Activated CD8-positive, alpha-beta memory T cell treated with anti-CD3 and anti-CD28 coated beads for 1 hour (primary cell): ENCODE measurements around the gene MACROD2.

Source experiments
- DNase-seq, 2 donors: peaks; one replicate each; pipeline ENCODE4 v3.0.0-alpha.2; 2020; ENCODE audit warnings: low read depth in 1 of 2; ENCODE audit errors: extremely low read depth in 1 of 2

The MACROD2 gene

GRCh38 chr20:15447549-15447948 lies 1452.2 kb downstream of the MACROD2 start:
- no peak for DNase-seq

GRCh38 chr20:15449061-15449460 lies 1453.7 kb downstream of the MACROD2 start:
- no peak for DNase-seq

DNA sequence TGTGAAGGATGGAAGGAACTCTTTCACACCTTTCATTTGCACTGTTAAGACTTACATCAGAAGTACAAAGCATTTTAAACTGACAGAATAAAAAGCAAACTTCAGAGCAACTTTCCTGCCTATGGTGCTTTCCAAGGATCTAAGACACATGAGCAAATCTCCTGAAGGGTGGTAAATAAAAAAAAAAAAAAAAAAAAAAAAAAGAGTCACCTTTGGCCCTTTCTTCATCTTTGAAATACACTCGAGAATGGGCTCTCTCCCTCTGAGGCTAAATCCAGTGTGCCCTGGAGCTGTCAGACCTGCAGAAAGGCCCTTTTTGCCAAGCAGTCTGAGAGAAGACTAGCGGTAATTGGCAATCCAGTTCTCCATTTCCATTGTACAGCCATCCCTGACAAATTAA lies 1455.9 kb downstream of the MACROD2 start:
- no peak for DNase-seq

DNA sequence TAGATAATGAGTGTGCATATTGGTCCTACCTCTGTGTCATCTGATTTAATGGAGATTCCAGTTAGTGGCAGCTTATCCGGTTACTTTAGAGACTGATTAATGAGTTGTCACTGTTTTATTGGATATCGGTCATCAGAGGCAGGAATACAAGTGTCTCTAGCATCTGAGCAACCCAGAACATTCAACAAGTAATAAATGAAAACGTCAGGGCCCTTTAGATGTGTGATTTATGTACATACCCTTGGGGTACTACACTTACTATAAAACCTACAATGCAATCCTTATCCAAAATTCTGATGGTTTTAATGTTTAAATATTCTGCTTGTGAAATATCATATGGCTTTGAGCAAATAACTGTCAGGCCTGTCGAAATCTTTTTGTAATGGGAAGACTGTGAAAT lies 1460.0 kb downstream of the MACROD2 start:
- DNase-seq: no peak

DNA sequence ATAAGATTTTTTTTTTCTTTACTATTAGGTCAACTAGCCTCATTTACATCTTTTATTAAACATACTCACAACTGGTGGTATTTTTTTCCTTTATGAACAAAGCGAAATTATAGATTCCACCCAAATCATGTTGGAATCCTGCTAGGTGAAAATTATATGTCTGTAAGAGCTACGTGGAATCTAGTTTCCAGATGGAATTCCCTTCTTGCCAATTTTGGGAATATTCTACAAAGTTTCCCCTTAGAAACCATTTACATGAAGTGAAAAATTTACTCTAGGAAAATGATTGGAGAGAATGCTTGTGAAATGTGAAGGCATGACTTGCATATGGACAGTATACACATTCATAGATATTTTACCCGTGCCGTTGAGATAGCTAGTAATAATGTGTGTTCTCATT lies 1466.6 kb downstream of the MACROD2 start:
- no peak for DNase-seq

- DNase-seq: no peak
Measured at GRCh38 chr20:15475483-15475882, 1480.2 kb downstream of the MACROD2 start.

DNA sequence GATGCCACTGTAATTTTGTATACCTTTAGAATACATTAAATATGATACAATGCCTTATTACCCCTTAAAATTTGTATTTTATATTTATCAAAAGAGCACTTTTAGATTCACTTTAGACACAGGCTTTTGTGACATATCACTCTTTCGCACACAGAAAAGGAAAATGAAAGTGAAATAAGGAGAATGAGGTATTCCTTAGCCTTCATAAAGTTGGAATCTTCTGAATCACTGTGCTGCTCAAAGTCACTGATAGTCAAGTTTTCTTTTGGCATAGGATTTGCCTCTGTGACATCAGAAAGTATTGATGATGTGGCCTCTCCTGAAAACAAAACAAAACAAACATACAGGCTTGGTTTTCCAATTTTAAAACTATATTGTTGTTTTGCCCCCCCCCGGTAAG lies 1480.9 kb downstream of the MACROD2 start:
- no peak for DNase-seq

- no peak for DNase-seq
Measured at GRCh38 chr20:15476781-15477180, 1481.5 kb downstream of the MACROD2 start.

GRCh38 chr20:15482525-15482924 lies 1487.2 kb downstream of the MACROD2 start:
- DNase-seq: no peak

GRCh38 chr20:15485519-15485918 lies 1490.2 kb downstream of the MACROD2 start:
- no peak for DNase-seq

GRCh38 chr20:15487030-15487429 lies 1491.7 kb downstream of the MACROD2 start:
- no peak for DNase-seq

DNA sequence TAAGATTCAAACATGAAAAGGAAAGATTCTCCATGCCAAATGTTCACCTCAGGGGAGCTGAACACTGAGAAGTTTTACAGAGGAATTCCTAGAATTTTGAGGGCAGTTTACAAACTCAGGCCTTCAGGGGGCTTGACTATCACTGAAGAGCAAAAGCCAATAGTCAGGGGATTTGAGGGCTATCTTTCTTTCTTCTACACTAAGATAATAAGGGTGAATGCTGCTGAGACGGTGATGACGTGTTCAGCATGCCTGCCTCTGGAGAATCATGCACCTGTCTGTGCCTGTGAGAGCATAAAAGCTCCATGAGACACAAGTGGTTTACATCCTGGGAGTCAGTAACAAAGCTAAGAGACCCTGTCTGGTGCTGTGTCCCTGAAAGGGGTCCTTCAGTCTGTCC lies 1492.4 kb downstream of the MACROD2 start:
- no peak for DNase-seq

- DNase-seq: no peak
Measured at GRCh38 chr20:15491575-15491974, 1496.3 kb downstream of the MACROD2 start.

GRCh38 chr20:15494851-15495250 lies 1499.5 kb downstream of the MACROD2 start:
- no peak for DNase-seq

DNA sequence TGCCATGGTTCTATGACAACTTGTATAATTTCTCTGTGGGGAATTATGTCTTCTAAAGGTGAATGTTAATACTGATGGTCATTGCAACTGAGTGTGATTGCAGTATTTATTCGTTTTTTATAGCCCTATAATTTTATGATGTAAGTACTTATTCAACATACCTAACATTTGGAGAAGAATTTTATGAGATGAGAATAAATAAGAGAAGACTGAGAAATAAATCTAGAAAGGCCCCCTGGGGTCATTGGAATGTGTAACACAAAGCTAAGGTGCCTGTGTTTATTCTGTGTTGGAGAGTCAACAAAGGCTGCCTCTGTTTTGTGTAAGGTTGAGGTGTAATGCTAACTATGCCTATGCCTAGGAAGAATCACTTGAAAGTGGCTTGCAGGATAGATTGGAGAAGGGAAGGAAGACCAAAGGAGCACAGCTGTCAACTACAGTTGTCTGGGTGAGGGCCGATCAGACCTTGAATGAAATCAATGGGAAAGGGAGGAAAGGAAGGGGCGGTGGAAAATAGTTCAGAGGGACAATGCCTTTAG lies 1501.3 kb downstream of the MACROD2 start:
- no peak for DNase-seq

GRCh38 chr20:15498926-15499325 lies 1503.6 kb downstream of the MACROD2 start:
- no peak for DNase-seq

DNA sequence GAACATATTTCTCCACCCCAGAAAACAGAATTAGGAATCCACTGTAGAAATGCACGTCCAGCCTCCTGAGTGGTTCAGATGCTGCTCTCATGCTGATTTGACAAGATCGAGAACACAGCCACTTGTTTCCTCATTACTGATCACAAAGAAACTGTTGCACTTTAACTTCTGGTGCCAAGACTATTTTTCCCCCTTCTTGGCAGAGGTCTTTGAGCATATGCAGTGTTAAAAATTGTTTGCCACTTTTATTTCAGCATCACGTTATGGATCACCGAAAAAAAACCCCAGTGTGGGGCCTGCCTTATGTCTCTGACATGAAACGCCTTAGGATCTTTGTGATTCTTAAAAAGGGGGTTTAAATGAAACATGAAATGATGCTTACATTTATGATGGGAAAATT lies 1511.0 kb downstream of the MACROD2 start:
- DNase-seq: no peak

DNA sequence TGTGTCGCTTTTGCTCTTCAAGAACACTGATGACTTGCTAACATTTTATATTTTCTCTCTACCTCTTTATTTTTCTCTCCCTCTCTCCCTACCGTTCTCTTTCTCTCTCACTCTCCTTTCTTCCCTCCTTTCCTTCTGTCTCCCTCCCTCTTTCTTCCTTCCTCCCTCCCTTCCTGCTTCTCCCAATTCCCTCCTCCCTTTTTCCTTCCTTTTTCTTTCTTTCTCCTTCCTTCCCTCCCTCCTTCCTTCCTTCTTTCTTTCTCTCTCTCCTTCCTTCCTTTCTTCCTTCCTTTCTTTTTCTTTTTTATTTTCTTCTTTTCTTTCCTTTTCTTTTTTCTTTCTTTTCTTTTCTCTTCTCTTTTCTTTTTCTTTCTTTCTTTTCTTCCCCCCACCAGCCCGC lies 1511.8 kb downstream of the MACROD2 start:
- no peak for DNase-seq

- no peak for DNase-seq
Measured at GRCh38 chr20:15511551-15511950, 1516.2 kb downstream of the MACROD2 start.

DNA sequence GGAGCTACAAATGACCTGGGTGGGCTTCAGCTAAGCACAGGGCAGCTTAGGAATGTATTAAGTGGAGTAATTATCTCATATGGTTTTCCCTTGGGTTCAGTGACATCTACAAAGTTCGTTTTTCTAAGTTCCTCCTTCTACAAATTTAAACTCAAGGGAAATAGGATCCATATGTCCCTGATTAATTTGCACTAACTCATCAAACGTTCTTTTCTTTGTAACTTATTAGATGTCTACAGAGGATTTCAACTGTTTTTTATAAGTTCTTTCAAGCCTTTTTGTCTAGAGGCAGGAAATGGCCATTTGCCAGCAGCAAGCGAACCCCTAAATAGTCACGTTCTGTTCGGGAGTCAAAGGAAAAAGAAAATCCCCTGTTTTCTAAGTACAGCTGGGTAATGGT lies 1517.6 kb downstream of the MACROD2 start:
- DNase-seq: no peak

GRCh38 chr20:15515691-15516090 lies 1520.4 kb downstream of the MACROD2 start:
- DNase-seq: no peak

DNA sequence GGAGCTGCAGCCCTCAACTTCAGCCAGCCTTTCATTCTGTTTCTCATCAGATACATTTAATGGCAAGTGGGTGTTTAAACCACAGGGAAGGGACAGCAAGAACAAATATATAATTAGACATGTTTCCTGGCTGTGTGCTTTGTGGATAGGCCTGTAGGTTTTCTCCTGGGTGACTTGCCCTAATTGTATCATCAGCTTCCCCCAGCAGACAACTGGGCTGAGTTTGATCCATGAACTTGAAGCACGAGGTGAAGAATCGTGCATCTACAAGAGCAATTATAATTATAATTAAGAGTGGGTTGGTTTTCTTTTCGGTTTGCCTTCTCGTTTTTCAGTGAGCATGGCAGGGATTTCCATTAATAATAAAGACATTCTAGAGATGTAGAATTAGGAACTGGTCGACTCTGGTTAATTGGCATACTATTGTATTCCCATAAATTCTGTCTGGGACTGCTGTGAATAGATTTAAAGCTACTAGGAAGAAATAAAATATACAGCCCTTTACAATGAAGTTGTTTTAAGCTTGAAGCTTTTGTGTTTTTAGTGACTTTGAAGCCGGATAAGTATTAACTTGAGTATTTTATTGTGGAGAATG lies 1525.7 kb downstream of the MACROD2 start:
- no peak for DNase-seq

- DNase-seq: no peak
Measured at GRCh38 chr20:15523400-15523799, 1528.1 kb downstream of the MACROD2 start.
